ENCODE results near the gene ULK1.

ULK1 gene

GRCh38 chr12:131919051-131919347 lies 24.6 kb downstream of the ULK1 start:
- peaks cover 44% of the 10 kb centered on the region for H3K36me3 ChIP-seq (replicated peaks)
- TF ChIP-seq CTCF (IDR thresholded peaks at IDR 0.05; ENCODE audit: low read depth, low read length, missing control alignments): no peak
- DNase-seq: no peak

DNA sequence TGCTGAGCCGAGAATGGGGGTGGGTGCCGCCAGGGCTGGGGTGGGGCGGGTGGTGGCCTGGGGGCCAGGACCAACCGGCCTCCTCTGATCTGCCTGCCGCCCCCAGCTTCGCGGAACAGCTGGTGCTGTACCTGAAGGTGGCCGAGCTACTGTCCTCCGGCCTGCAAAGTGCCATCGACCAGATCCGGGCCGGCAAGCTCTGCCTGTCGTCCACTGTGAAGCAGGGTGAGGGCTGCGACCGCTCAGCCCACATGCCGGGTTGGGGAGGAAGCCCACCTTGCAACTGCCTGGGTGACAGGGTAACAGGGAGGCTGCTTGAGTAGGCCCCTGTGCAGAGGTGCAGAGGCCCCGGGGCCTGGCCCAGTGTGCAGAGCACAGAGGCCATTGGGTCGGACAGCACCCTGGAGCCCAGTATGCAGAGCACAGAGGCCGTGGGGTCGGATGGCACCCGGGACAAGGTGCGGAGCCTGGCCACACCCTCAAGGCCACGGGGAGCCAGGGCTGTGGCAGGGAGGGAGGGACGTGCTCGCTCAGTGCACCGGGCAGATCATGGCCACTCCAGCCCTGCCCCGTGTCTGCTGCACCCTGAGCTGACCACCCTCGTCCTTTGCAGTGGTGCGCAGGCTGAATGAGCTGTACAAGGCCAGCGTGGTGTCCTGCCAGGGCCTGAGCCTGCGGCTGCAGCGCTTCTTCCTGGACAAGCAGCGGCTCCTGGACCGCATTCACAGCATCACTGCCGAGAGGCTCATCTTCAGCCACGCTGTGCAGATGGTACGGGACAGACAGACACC lies 25.1 kb downstream of the ULK1 start:
- no peak for TF ChIP-seq CTCF (IDR thresholded peaks at IDR 0.05; ENCODE audit: low read depth, low read length, missing control alignments)
- H3K4me3 ChIP-seq (ENCODE audit: low read depth, low read length): no peak overlapping the region
- no peak for DNase-seq
- no peak overlapping the region for H3K27ac ChIP-seq
- H3K27me3 ChIP-seq (replicated peaks): no peaks in the 10 kb centered on the region
- in situ Hi-C loops (cut with HindIII; ENCODE audit: low pct_ligation_motif_present, low sequenced_read_pairs): no loop called here
- peaks cover 40% of the 10 kb centered on the region for H3K36me3 ChIP-seq (replicated peaks)

More at GRCh38 chr12:131919051-131919347, 24.6 kb downstream of the ULK1 start:
- H3K27ac ChIP-seq: no peak overlapping the region
- H3K4me3 ChIP-seq (ENCODE audit: low read depth, low read length): no peak overlapping the region
- in situ Hi-C loops (cut with HindIII; ENCODE audit: low pct_ligation_motif_present, low sequenced_read_pairs): no loop called here
- H3K27me3 ChIP-seq (replicated peaks): no peaks in the 10 kb centered on the region

- no peak for DNase-seq
- no peaks in the 10 kb centered on the region for H3K27me3 ChIP-seq (replicated peaks)
- H3K36me3 ChIP-seq (replicated peaks): peaks cover 35% of the 10 kb centered on the region
- no peak overlapping the region for H3K27ac ChIP-seq
- in situ Hi-C loops (cut with HindIII; ENCODE audit: low pct_ligation_motif_present, low sequenced_read_pairs): no loop called here
- H3K4me3 ChIP-seq (ENCODE audit: low read depth, low read length): no peak overlapping the region
- TF ChIP-seq CTCF (IDR thresholded peaks at IDR 0.05; ENCODE audit: low read depth, low read length, missing control alignments): no peak
Observed at GRCh38 chr12:131920157-131920508, 25.7 kb downstream of the ULK1 start.

DNA sequence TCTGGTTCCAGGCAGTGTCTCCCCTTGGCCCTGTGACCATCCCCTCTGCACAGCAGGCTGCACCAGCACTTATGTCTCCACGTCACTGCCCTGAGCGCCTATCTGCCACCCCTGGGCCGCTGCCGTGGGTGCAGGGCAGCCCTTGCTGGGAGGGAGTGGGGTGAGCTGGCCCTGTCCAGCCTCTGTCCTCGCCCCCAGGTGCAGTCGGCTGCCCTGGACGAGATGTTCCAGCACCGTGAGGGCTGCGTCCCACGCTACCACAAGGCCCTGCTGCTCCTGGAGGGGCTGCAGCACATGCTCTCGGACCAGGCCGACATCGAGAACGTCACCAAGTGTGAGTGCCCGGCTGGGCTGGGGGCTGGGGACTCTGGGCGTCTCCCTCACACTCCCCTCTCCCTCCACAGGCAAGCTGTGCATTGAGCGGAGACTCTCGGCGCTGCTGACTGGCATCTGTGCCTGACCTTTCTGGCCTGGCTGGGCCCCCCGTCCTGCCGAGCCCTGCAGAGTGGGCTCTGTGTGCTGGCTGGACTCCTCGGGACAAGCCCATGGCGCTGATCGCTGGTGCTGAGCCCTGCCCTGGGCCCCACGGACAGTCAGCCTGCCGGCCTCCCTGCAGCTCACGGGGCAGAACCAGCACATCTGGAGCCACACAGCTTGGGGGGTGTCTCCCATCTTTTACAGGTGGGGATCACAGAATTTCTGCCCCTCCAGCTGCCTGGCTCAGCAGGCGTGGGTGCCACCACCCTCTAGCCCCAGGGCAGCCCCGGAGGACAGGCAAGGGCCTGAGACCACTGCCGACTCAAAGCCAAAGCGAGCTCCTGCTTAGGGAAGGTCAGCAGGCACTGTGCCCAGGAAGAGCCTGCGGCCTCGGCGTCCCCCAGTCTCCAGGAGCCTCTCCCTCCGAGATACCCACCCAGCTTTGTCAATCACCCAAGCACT lies 26.7 kb downstream of the ULK1 start:
- in situ Hi-C loops (cut with HindIII; ENCODE audit: low pct_ligation_motif_present, low sequenced_read_pairs): no loop called here
- peaks cover 26% of the 10 kb centered on the region for H3K36me3 ChIP-seq (replicated peaks)
- H3K4me3 ChIP-seq (ENCODE audit: low read depth, low read length): no peak overlapping the region
- no peak for TF ChIP-seq CTCF (IDR thresholded peaks at IDR 0.05; ENCODE audit: low read depth, low read length, missing control alignments)
- H3K27ac ChIP-seq: no peak overlapping the region
- no peaks in the 10 kb centered on the region for H3K27me3 ChIP-seq (replicated peaks)
- no peak for DNase-seq

DNA sequence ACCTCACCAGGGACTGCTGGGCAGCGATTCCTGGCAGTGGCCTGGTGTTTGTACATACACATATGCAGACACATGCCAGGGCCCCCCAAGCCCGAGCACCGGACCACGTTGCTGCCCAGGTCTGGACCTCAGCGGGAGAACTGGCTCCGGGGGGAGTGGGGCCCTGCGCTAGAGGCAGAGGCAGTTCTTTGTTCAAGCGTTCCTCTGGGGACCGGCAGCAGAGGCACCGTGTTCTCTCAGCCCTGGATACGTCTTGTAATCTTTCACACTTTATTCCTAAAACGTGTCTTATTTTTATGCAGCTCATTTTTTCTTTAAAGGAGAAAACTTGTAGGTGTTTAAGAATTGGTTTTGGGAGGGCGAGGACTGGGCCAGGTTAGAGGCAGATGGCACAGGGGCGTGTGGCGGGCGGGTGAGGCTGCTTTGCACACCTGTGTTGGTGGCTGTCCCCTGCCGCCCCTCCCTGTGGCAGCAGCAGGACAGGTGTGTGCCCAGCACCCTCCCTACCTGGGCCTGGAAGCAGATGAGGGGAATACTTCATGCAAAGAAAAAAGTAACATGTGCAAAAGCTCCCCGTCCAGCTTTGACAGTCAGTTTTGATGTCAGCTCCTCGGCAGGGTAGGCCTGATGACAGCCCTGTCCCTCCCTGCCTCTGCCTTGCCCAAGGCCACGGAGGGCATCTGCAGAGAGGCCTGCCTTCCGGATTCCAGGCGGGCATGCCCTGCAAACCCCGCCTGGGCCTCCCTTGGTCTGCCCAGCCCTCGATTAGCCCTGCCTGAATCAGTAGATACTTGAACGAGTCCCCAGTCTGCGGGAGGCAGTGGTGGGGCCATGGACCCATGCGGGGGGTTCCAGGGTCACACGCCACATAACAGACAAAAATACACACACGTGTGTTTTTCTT lies 27.7 kb downstream of the ULK1 start:
- Histone ChIP-seq H3K27me3 (replicated peaks) (no peaks in the 10 kb centered on the region), H3K36me3 (replicated peaks) (peaks cover 20% of the 10 kb centered on the region), H3K27ac (no peak overlapping the region), H3K4me3 (ENCODE audit: low read depth, low read length) (no peak overlapping the region)
- TF ChIP-seq CTCF (IDR thresholded peaks at IDR 0.05; ENCODE audit: low read depth, low read length, missing control alignments): no peak
- in situ Hi-C loops (cut with HindIII; ENCODE audit: low pct_ligation_motif_present, low sequenced_read_pairs): no loop called here
- DNase-seq: no peak
